LNCaP clone FGC (cell line): Measurements from ENCODE around the gene TNRC6A.

ENCODE experiments used
- DNase-seq: peaks from one replicate; pipeline ENCODE4 v3.0.0-alpha.2; 2011; ENCODE audit warnings: low read depth
- H3K4me3 ChIP-seq: 2 replicates; pipeline ENCODE4 v1.5.1; 2011; ENCODE audit warnings: mild to moderate bottlenecking, low read depth, low read length, control low read depth
- TF ChIP-seq, protein P1 (sequence below): IDR thresholded peaks from 2 replicates; pipeline ENCODE4 v1.5.1; 2012; ENCODE audit warnings: mild to moderate bottlenecking; ENCODE audit not compliant: control insufficient read depth, insufficient read depth; ENCODE audit errors: extremely low read depth

TNRC6A gene

DNA sequence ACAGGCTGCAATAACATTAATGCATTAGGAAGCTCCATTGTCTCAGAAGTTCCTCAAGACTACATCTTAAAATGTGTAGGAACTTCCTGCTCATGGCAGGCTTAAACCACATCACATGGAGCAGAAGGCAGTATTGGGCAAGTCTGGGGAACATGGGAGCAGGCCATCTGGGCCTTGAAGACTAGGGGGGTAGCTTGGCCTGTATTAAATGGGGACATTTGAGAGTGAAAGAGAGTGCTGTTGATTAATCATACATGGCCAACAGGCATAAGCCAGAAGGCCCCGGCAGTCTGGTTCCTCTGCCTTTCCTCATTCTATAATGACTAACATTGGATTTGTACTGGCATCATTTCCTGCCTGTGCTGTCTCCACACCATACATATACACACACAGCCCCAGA lies 91.1 kb downstream of the TNRC6A start:
- TF ChIP-seq, protein P1, sequence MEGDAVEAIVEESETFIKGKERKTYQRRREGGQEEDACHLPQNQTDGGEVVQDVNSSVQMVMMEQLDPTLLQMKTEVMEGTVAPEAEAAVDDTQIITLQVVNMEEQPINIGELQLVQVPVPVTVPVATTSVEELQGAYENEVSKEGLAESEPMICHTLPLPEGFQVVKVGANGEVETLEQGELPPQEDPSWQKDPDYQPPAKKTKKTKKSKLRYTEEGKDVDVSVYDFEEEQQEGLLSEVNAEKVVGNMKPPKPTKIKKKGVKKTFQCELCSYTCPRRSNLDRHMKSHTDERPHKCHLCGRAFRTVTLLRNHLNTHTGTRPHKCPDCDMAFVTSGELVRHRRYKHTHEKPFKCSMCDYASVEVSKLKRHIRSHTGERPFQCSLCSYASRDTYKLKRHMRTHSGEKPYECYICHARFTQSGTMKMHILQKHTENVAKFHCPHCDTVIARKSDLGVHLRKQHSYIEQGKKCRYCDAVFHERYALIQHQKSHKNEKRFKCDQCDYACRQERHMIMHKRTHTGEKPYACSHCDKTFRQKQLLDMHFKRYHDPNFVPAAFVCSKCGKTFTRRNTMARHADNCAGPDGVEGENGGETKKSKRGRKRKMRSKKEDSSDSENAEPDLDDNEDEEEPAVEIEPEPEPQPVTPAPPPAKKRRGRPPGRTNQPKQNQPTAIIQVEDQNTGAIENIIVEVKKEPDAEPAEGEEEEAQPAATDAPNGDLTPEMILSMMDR = no peak
- no peak for DNase-seq
- H3K4me3 ChIP-seq = no peak overlapping the region

DNA sequence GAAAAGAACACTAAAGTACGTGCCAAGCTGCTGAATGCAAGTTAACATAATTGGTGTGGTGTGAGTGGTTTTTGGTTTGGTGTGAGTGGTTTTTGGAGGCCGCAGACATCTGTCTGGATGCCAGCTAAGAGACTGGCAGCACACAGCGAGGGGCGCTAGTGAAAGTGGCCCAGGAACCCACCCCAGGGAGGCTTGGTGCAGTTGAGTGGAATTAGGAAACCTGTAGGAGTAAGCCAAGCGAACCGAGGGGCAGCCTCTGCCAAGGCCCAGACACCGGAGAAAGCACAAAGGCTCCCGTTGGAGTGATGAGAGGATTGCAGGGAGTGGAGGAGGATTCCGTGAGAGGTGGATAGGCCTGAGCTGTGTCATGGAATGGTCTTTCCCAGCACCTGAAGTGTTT lies 91.7 kb downstream of the TNRC6A start:
- TF ChIP-seq, protein P1 = no peak
- no peak overlapping the region for H3K4me3 ChIP-seq
- no peak for DNase-seq

DNA sequence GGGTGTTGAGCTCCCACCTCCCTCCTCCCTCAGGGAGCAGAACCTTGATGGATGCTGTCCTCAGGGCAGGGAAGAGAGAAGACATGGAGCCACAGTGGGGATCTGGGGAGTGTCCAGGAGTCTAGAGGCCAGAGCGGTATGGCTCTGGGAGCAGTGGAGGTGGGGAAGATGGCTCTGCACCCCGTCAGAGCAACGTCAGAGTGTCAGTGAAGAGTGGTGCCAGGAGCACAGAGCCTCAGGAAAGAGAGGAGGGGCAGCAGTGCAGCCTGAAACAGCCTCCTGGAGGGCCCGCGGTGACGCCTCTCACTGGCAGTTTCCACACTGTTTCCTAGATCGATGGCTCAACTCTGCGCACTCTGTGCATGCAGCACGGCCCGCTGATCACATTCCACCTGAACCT lies 93.1 kb downstream of the TNRC6A start:
- H3K4me3 ChIP-seq = no peak overlapping the region
- DNase-seq = no peak
- TF ChIP-seq, protein P1 = no peak

DNA sequence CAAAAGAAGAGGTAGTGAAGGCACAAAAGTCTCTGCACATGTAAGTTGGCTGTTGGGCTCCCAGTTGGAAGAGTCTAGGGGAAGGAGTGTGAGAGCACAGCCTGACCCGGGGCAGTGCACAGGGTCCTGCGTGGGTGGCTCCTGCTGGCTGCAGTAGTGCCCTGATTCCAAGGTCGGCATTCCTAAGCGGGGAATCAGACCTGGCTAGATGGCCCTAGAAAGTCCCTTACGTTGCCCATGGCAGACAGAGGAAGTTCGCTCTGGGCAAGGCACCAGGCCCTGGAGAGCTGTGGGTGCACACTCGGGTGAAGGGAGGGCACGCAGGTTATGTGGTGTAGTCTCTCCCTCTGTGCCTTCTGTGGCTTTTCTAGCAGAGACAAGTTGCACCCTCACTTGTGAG lies 93.5 kb downstream of the TNRC6A start:
- no peak overlapping the region for H3K4me3 ChIP-seq
- DNase-seq = no peak
- TF ChIP-seq, protein P1 = no peak

DNA sequence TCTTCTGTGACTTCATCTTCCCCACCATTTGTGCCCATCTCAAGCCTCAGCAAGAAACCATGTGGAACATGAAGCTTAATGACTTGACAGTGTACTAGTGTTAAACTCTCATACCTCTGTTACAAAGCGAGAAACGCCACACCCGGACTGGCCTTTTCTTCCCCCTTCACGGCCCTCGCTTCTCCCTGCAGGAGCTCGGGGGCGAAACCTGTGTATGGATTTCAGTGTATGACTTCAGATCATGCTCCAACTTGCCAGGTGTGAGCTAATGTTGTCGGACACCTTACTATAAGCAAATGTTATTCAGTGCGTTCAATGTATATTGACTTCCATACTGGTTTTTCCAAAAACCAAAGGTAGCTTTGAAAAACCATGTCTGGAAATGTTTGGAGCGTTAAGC lies 96.2 kb downstream of the TNRC6A start:
- H3K4me3 ChIP-seq = no peak overlapping the region
- no peak for DNase-seq
- TF ChIP-seq, protein P1 = no peak

DNA sequence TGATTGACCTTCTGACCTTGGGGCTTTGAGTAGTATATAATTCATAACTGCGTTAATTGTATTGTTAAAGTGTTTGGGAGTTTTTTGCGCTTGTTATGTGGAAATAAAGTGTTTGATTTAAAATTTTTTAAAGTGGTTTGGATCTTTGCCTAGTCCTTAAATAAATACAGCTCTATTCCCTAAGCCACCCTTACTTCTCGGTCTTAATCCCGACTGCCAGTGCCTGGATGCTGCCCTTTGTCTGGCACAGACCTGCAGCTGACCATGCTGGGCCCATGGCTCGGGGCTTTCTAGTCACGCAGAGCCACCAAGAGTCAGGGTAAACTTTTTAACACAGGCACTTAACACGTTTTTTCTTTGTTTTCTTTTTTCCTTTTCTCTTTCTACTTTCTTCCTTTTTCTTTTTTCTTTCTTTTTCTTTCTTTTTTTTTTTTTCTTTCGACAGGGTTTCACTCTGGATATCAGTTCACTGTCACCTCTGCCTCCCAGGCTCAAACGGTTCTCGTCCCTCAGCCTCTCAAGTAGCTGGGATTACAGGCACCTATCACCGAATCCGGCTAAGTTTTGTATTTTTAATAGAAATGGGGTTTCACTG lies 96.7 kb downstream of the TNRC6A start:
- H3K4me3 ChIP-seq = no peak overlapping the region
- DNase-seq = no peak
- TF ChIP-seq, protein P1 = no peak
